Activated T-helper 1 cell treated with Interleukin-2 at 50 U/mL for 16 hours (primary cell): Measurements from ENCODE around the gene CBFB.
"Not testable (repeated sequence)": the region's sequence is repeated elsewhere in the genome, so short reads cannot be mapped to it uniquely, and the experiment has no call there.

ENCODE experiments used
- DNase-seq: peaks from one replicate; pipeline ENCODE4 v3.0.0-alpha.2; 2020; ENCODE audit warnings: low read depth

CBFB gene

DNA sequence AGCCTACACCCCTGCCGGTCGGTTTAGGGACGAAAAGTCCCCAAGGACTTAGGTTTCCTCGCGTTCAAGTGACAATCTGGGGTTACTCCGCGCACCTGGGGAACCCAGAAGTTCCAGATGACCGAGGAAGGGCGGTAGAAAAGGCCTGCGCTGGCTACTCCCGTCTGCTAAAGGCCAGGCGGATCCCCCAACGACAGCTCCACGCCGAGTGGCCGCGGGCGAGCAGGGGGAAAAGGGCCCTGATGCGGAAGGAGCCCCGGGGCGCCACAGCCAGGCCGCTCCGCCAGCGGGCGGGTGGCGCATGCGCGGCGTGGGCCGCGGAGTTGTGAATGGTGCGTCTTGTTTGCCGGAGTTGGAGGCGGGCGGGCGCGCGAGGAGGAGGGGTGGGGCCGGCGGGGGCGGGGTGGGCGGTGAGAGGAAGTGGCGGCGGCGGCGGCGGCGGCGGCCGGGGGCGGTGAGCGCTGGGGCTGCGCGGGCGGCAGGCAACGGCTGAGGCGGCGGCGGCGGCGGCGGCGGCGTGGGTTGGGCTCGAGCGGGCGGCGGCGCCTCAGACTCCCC lies at the start of gene CBFB:
TSS of gene CBFB (plus strand) at position 454 of the 558 bp plus-strand sequence. CDS start 259 bp downstream, outside the sequence.
- peak; percentile 92 for DNase-seq

DNA sequence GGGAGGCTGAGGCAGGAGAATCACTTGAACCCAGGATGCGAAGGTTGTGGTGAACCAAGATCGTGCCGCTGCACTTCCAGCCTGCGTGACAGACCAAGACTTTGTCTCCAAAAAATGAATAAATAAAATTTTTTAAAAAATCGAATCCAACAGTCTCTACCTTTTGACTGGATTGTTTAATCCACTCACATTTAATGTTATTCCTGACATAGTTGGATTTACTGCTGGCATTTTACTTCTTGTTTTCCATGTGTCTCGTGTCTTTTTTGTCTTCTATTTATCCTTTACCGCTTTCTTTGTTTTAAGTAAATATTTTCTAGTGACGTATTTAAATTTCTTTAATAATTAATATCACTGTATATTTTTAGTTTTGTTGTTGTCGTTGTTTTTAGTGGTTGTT lies 45.9 kb upstream of the CBFB start:
- no peak for DNase-seq

DNA sequence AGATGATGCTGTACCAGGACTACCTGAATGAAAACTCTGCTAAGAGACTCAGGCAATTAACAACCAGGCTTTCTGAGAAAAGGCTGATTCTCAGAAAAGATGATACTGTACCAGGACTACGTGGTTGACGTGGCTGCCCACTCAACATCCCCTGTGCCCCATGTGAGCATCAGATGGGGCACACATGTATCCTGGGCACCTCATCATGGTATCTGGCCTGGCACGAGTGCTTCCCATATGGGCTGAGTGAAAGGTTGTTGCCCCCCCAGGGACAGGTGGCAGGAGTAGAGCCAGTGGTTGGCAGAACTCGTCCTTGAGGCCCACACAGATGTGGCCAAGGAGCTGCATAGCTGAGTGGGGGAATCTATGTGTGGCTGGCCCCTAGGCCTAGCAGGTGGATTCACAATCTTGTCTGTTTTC lies 44.0 kb upstream of the CBFB start:
- DNase-seq, result peak; percentile 34

DNA sequence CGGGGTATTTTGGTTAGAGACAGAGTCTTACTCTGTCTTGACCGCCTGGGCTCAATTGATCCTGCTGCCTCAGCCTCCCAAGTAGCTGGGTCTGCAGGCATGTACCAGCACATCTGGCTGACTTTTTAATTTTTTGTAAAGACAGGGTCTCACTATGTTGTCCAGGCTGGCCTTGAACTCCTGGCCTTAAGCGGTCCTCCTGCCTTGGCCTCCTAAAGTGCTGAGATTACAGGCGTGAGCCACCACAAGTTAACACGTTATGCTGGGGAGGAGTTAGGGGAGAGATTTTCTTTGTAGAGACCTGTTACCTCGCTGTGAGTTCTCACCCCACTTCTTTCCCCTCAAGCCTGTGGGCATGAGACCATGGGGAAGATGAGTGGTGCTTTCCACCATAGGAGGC lies 42.4 kb upstream of the CBFB start:
- DNase-seq, result no peak

DNA sequence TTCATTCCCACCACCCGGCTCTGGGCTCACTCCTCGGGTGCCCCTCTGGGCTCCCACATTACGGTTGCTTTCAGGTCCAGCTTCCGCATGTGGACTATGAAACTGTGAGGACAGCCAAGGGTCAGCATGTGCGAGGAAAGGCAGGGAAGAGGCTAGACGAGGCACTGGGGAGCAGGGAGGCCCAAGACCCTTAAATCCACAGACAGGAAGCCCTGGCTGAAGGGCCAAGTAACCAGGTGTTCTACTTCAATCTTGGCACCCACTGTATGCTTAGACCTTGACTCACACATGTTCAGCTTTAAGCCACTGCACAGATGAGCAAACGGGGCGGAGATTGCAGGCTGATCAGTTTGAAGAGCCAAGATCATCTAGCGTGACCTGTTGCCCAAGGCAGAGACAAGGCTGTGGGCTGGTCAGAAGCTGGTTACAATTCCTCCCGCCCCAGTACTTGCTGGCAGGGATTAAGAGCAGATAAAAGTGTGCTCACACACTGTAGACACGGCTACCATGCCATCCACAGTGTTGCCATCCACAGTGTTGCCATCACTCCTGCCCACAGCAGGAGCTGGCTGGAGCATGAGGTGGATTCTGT lies 40.7 kb upstream of the CBFB start, which contains the start of gene CES4A:
TSS of gene CES4A (plus strand) at position 393 of the 592 bp plus-strand sequence. CDS start at position 577, 184 bp downstream.
- DNase-seq, result no peak

DNA sequence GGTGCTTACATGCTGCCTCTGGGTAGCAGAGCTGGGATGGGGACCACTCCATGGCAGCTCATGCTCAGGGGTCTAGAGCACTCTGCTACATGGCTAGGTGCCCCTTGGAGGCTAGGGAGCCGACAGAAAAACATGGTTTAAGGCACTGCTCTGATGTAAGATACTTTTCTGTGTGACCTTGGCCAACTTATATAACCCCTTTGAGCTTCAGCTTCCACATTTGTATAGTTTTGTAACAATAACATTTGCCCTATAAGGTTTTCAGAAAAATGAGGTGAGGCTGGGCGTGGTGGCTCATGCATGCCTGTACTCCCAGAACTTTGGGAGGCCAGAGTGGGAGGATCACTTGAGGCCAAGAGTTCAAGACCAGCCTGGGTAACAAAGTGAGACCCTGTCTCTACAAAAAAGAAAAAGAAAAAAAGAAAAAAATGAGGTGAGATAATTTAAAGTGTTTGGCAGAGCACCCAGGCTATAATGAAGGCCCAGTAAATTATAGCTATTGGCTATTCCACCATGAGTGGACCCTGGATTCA lies 37.3 kb upstream of the CBFB start:
- no peak for DNase-seq

DNA sequence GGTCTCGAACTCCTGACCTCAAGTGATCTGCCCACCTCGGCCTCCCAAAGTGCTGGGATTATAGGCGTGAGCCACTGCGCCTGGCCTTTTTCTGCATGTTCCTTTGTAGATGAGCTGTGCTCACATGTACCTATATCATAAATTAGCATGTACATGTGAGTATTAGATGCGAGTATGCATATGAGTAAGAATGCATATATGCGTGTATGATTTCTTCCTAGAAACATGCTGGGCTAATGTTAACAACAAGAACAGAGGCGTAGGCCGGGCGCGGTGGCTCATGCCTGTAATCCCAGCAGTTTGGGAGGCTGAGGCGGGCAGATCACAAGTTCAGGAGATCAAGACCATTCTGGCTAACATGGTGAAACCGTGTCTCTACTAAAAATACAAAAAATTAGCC lies 35.4 kb upstream of the CBFB start:
- not testable (repeated sequence) for DNase-seq

DNA sequence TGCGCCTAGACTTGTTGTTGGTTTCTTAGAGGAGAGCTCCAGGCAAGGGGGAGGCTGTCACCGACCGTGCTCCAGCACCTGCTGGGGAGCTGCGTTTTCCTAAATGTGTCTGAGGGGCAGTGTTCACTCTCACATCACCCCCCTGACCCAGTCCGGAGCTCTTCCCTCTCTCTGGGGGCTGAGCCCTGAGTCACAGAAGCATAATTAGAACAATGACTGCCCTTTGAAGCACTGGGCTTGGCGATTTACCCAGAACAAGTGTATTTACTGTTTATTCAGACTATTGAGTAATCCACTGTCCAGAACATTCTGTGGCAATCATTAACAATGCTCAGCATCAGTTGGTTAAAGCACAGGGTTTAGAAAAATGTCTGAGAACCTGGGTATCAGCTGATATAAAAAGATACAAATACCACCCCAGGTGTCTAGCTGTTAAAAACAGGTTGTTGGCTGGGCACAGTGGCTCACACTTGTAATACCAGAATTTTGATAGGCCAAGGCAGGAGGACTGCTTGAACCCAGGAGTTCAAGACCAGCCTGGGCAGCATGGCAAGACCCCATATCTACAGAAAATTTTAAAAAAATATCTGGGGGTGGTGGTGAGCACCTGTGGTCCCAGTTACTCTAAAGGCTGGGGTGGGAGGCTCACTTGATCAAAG lies 32.5 kb upstream of the CBFB start:
- DNase-seq, result no peak

DNA sequence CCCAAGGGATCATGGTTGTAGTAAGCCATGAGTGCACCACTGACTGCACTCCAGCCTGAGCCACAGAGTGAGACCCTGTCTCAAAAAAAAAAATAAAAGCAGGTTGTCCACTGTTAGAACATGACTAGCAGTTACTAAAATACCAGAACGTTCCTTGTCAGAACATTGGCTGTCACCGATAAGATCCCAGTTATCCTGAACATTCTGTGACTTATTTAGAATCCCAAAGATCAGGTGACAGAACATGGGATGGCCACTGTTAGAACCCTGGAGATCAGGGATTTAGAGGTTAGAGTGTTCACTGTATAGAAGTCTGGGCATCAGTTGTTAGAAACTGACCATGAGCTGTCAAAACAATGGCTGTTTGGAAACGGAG lies 32.0 kb upstream of the CBFB start:
- no peak for DNase-seq

DNA sequence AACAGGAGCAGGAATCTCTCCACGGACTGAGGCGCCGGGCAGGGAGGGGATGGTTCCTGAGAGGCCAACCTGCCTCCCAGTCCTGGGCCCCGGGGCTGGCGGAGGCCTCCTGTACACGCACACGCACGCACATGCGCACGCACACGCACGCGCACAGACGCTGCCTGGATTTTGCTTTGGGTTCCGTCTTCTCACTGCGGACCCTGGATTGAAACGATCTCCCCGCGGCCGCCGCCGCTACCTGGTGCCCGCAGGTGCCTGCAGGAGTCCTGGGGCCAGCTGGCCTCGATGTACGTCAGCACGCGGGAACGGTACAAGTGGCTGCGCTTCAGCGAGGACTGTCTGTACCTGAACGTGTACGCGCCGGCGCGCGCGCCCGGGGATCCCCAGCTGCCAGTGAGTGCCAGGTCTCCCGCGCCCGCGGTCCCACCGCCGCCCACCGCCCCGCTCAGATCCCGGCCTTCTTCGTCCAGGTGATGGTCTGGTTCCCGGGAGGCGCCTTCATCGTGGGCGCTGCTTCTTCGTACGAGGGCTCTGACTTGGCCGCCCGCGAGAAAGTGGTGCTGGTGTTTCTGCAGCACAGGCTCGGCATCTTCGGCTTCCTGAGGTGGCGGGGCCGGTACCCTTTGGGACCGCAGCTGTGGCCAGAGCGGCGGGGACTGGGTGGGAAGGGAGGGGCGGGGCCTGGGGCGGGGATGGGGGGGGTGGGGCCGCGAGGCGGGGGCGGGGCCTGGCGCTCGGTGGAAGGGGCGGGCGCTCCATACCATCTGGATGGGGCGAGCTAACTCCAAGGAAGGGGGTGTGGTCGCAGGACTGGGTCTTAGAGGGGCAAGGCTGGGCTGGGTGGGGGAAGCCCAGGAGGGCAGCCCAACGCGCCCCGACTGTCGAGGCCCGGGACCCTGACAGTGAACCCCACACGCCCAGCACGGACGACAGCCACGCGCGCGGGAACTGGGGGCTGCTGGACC lies 28.3 kb upstream of the CBFB start:
- peak; percentile 38 for DNase-seq

DNA sequence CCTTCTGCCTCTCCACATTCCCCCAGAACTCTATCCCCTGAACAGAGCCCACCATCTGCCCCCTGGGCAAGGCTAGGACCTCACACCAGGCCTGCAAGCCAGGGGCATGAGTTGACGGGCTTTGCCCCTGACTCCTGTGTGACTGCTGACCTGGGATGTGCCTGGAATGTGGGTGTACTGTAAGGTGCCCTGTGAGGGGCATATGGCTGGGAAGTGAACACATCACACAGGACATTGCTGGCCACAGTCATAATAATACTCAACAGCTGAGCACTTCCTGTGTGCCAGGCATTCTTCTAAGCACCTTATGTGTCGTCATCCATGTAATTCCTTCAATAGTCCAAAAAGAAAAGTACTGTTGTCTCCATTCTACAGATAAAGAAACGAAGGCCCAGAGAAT lies 27.2 kb upstream of the CBFB start:
- DNase-seq, result no peak

DNA sequence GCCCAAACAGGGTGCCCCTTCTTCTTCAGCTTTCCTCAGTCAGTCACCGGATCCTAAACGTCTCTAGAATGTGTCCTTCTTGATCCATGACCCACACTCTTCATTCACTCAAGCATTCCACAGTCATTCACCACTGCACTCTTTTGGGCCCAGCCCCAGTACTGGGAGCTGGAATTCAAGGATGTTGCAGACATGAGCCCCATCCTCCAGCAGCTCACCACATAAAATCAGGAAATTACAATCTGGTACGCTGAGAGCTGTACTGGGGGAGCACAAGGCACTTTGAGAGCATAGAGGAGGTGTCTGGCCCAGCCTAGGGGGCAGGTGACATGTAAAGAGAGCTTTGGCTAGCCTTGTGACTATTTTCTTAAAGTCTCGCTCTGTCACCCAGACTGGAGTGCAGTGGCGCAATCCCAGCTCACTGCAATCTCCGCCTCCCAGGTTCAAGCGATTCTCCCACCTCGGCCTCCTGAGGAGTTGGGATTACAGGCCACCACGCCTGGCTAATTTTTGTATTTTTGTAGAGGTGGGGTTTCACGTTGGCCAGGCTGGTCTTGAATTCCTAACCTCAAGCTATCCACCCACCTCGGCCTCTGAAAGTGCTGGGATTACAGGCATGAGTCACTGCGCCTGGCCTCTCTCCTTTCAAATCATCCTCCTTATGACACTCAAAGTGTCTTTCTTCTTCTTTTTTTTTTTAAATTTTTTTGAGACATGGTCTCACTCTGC lies 21.9 kb upstream of the CBFB start:
- no peak for DNase-seq

DNA sequence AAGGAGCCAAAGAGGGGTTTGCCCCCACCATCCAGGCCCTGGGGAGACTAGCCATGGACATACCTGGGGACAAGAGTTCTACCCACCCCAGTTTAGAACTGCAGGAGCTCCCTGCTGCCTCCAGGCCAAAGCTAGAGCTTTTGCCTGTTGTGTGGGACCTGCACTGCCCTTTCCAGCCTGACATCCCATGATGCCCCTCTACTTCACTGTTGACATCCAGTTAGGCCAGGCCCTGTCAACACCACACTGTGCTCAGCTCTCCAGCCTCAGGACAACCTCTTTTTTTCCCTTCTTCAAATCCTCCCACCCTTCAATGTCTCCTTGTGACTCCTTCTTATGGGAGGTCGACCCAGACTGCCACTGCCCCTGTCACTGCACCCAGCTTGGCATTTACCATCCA lies 19.8 kb upstream of the CBFB start:
- no peak for DNase-seq

DNA sequence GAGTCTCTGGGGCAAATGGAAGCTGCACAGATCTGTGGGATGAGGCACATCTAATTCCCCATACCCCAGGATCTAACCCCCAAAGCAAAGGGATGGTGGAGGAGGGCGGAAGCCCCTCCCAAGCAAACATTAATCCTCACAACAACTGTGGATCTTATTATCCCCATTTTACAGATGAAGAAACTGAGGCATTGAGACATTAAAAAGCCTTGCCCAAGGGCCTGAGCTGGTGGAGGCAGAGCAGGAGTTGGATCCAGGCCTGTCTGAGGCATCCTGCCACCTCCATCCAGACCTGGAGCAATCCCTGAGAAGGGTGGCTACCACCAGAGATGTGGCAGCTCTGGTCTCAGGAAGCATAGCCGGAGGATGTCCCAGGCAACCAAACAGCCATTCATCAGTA lies 17.7 kb upstream of the CBFB start:
- DNase-seq, result no peak

DNA sequence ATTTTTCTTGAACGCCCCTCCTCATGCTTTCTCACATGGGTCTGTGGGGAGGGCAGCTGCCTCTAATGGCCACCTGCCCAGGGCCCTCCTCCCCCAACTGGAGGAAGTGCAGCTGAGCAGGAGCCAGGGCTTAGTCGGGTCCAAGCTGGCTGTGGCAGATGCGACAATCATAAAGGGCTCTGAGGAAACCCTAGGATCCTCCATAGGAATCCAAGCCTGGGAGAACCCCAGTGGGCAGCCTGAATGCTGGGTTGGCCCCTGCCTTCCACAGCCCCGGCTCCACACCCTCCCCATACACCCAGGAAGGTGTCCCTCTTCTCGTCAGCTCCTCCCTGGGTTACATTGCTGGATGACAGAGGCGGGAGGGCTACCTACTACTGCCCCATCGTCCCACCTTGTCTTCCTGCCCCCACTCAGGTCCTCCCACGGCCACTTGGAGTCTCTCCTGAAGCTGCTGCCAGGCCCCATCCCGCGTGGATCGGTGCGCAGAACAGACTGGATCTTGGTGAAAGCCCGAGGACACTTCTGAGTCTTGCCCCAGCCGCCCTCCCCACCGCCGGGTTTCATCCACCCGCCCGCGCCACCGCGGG lies 15.6 kb upstream of the CBFB start:
- DNase-seq, result no peak

DNA sequence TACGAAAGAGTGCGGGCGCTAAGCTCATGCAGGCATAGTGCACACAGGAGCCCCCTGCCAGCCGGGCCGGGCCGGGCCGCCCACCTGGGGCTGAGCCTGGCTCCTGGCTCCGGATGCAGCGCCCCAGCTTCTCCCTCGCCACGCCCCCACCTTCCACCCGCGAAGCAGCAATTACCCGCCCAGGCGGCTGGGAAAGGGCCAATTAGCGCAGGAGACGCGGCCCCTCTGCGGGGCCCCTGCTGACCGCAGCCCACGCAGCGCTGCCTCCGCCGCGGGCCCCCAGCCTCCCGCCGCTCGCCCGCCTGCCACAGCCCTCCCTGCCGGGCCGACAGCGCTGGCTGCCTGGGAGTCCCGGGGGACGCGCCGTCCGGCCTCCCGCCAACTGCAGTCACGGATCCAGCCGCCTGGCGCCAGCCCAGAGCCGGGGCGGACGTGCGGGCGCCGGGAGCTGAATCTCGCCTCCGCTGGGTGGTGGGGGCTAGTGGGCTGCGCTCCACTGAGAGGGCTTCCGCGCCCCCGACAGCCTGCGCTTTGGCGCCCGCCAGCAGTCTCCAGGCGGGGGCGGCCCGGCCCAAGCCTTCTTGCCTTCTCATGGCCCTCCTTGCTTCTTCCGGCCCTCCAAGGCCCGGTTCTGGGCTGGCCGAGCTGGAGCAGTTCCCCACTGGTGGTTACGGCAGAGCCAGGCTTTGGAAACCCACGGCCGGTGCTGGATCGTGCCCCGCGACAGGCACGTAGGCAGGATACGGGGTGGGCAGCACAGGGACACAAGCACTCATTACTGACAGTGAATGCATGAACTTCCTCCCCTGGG lies 14.9 kb upstream of the CBFB start:
- DNase-seq, result peak; percentile 59

DNA sequence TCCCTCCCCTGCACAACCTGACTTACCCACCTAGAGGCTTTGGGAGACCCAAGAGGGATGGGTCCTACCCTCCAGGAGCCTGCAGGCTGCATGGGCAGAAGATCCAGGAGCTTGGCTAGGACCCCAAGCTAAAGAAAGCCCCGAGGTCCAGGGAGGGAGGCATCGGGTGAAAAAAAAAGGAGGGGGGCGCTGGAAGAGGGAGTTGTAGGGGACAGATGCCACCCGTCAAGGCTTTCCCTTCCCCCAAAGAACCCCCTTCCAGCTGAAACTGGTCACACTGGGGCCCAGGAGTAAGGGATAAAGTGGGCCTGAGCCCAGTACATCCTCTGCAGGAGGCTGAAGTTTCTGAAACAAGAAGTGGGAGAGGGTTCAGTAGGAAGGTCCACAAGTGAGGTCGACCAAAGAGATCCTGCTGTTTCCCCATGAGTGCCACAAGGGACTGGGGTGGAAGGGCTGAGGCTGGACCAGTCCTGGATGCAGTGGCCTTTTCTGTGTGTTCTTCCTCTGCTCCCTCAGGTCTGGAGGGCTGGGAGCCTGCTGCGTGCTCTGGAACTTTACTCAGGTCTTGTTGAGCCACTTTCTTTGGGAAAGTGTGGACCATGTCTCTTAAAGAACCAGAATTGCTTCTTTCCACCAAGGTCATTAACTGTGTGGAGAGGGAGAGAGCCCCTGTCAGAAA lies 14.2 kb upstream of the CBFB start:
- no peak for DNase-seq

DNA sequence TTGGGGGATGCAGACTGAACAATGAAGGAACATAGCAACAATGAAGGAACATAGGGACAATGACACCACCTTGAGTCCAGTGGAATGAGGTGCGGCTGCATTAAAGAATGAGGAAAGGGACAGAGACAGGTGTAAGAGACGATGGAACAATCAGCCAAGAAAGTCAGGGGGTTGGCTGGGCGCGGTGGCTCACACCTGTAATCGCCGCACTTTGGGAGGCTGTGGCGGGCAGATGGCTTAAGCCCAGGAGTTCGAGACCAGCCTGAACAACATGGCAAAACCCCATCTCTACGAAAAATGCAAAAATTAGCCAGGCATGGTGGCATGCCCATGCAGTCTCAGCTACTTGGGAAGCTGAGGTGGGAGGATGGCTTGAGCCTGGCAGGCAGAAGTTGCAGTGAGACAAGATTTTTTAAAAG lies 13.6 kb upstream of the CBFB start:
- no peak for DNase-seq

DNA sequence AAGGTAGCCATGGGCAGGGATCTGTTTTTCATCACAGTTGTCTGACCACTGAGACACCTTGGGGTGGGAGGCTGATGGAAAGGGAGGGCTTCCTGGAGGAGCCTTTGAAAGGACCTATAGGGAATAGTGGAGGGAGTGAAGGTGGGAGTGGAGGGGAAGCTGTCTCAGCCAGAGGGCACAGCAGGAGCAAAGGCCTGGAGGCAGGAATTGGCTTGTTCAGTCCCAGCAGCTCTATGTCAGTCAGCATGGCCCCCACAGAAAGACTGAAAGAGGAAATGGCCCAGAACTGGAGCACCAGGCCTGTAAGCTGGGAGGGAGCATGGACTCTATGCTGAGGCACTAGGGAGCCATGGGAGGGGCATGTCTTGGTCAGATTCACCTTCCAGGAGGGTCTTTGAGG lies 12.8 kb upstream of the CBFB start:
- no peak for DNase-seq
